Left colon (tissue), 2 donors: ENCODE measurements around the gene FKBP9. TPM values are rescaled to one million over a fixed set of nuclear protein-coding genes. Genes with fewer than 3 reads are reported as not detected.

Experiments
- ATAC-seq: fragments of 200-7000 bp; cut with Tn5 transposase; one replicate; pipeline ENCODE4 v1.9.1; 2020; ENCODE audit warnings: mild to moderate bottlenecking, moderate library complexity
- DNase-seq, 2 donors: peaks; one replicate each; pipeline ENCODE4 v3.0.0-alpha.2; 2020
- intact Hi-C, 2 donors: fragments of 100-400 bp; cut with DNase I in 1 of 2; cut with micrococcal nuclease in 1 of 2; formaldehyde crosslinking; loops; one replicate each; pipeline versions ENCODE4 v1.11.2 to v1.14.0; 2022; cut with DNase I, micrococcal nuclease
- total RNA-seq, 2 donors: library from RNA; stranded (reverse); fragmentation: NEBNext Ultra II Directional; extraction: Animal tissue kit (Norgen Biotek cat#: 25700); gene quantifications; one replicate each; pipeline ENCODE4 v1.2.1, GENCODE V29; 2021
- donor health status: DM: no; HTN: no; CAD: no.
- donor health status: DM: yes; HTN: yes; CAD: no.

FKBP9 gene
- total RNA-seq, 2 donors from 2014 or later: 89.5 to 136 TPM

- ATAC-seq: peak; percentile 80
- no peak for DNase-seq
- intact Hi-C loops: no loop called here
Observed at GRCh38 chr7:33044401-33044718, 87.1 kb downstream of the FKBP9 start.

- ATAC-seq (peak; percentile 33), DNase-seq (no peak)
- intact Hi-C loops: no loop called here
Observed at GRCh38 chr7:33044986-33045385, 87.7 kb downstream of the FKBP9 start.

- ATAC-seq (no peak), DNase-seq (no peak)
- intact Hi-C loops: no loop called here
Observed at GRCh38 chr7:33048257-33048656, 91.0 kb downstream of the FKBP9 start.

- intact Hi-C loops: no loop called here
- DNase-seq (no peak), ATAC-seq (no peak)
Observed at GRCh38 chr7:33048704-33049103, 91.5 kb downstream of the FKBP9 start.

GRCh38 chr7:33050535-33051318 lies 93.5 kb downstream of the FKBP9 start:
- intact Hi-C loops: loop anchor here in 1 of 2 donors (10.0 kb wide), 1 partner anchor 106 kb away; no protein-coding TSS in a partner anchor
- peak; percentile 88 for ATAC-seq
- DNase-seq: no peak

- DNase-seq (no peak), ATAC-seq (no peak)
- intact Hi-C loops: loop anchor here in 1 of 2 donors (10.0 kb wide), 1 partner anchor 109 kb away; no protein-coding TSS in a partner anchor
Observed at GRCh38 chr7:33053721-33054120, 96.5 kb downstream of the FKBP9 start.

- intact Hi-C loops: loop anchor here in 1 of 2 donors (10.0 kb wide), 1 partner anchor 110 kb away; no protein-coding TSS in a partner anchor
- DNase-seq (no peak), ATAC-seq (no peak)
Observed at GRCh38 chr7:33054261-33054964, 97.2 kb downstream of the FKBP9 start.

GRCh38 chr7:33055158-33055557 lies 97.9 kb downstream of the FKBP9 start:
- intact Hi-C loops: loop anchor here in 1 of 2 donors (10.0 kb wide), 1 partner anchor 110 kb away; no protein-coding TSS in a partner anchor
- ATAC-seq (no peak), DNase-seq (no peak)

Other genes starting within 250 kb of the FKBP9 start
- gene KBTBD2, start 65.7 kb upstream of the FKBP9 start, total RNA-seq: 10 to 100 TPM; 22.2 to 25.7 TPM
- gene NT5C3A, start 105.3 kb downstream of the FKBP9 start, total RNA-seq: 10 to 100 TPM; 85.0 to 98.5 TPM
- gene RP9, start 152.0 kb downstream of the FKBP9 start, total RNA-seq: 1 to 10 TPM; 9.5 to 9.9 TPM
- 10 to 100 TPM in 1 of 2 donors, 1 to 10 TPM in 1; 7.9 to 11.0 TPM for gene BBS9, start 172.1 kb downstream of the FKBP9 start, total RNA-seq